Neural cell (in vitro differentiated cells): Measurements from ENCODE around the gene VANGL1. TPM values are rescaled to one million over a fixed set of nuclear protein-coding genes. Genes with fewer than 3 reads are reported as not detected.

Source experiments
- H2AFZ ChIP-seq: fragments of 200-600, 300-800 bp; sonication (generic), shearing (Covaris generic); 2 replicates; pipeline ENCODE4 v1.6.0; 2014; ENCODE audit warnings: low read depth, mild to moderate bottlenecking, antibody characterized with exemption, low read length, moderate library complexity
- H3F3A ChIP-seq: fragments of 200-600 bp; shearing (Covaris generic); 2 replicates; pipeline ENCODE4 v1.6.1; 2016; ENCODE audit warnings: mild to moderate bottlenecking, moderate library complexity, mixed read lengths, antibody characterized with exemption, low read length; ENCODE audit not compliant: insufficient read depth, poor library complexity, severe bottlenecking
- H3K27ac ChIP-seq: fragments of 200-600, 300-800 bp; sonication (generic), shearing (Covaris generic); 2 replicates; pipeline ENCODE4 v1.5.1; 2014; ENCODE audit warnings: mild to moderate bottlenecking, low read length, moderate library complexity
- H3K27me3 ChIP-seq: fragments of 300-800, 200-600 bp; sonication (generic), shearing (Covaris generic); 2 replicates; pipeline ENCODE4 v1.6.0; 2014; ENCODE audit warnings: mild to moderate bottlenecking, low read depth, low read length, moderate library complexity; ENCODE audit not compliant: insufficient read depth
- H3K36me3 ChIP-seq: fragments of 300-800, 200-600 bp; sonication (generic), shearing (Covaris generic); 2 replicates; pipeline ENCODE4 v1.5.1; 2014; ENCODE audit warnings: mild to moderate bottlenecking, antibody characterized with exemption, low read length, moderate library complexity; ENCODE audit not compliant: insufficient read depth
- H3K4me2 ChIP-seq: fragments of 300-800, 200-600 bp; sonication (generic), shearing (Covaris generic); 2 replicates; pipeline ENCODE4 v1.6.0; 2014; ENCODE audit warnings: mild to moderate bottlenecking, low read length
- H3K4me3 ChIP-seq: fragments of 300-800, 200-600 bp; sonication (generic), shearing (Covaris generic); 2 replicates; pipeline ENCODE4 v1.5.1; 2014; ENCODE audit warnings: mild to moderate bottlenecking, low read length, moderate library complexity
- H3K79me2 ChIP-seq: fragments of 200-600 bp; shearing (Covaris generic); replicated peaks from 2 replicates; pipeline ENCODE4 v1.6.0; 2014; ENCODE audit warnings: mild to moderate bottlenecking, low read length, moderate library complexity; ENCODE audit not compliant: insufficient read depth
- H3K9ac ChIP-seq: fragments of 300-800, 200-600 bp; sonication (generic), shearing (Covaris generic); 2 replicates; pipeline ENCODE4 v1.6.1; 2016; ENCODE audit warnings: mild to moderate bottlenecking, low read length, mixed read lengths
- H3K9me2 ChIP-seq: fragments of 200-600 bp; shearing (Covaris generic); 2 replicates; pipeline ENCODE4 v1.6.1; 2016; ENCODE audit warnings: mild to moderate bottlenecking, low read length, mixed read lengths; ENCODE audit not compliant: insufficient read depth
- H3K9me3 ChIP-seq: fragments of 200-600, 300-800 bp; sonication (generic), shearing (Covaris generic); 2 replicates; pipeline ENCODE4 v1.6.1; 2016; ENCODE audit warnings: mild to moderate bottlenecking, mixed run types, low read length, moderate library complexity, mixed read lengths
- H4K20me1 ChIP-seq: fragments of 200-600 bp; shearing (Covaris generic); 2 replicates; pipeline ENCODE4 v1.6.1; 2016; ENCODE audit warnings: mild to moderate bottlenecking, mixed run types; ENCODE audit not compliant: insufficient read depth
- CTCF ChIP-seq: fragments of 450-650 bp; IDR thresholded peaks from 2 replicates; pipeline ENCODE4 v1.5.1; 2014; ENCODE audit warnings: antibody characterized with exemption, mild to moderate bottlenecking, moderate library complexity; ENCODE audit not compliant: poor library complexity, severe bottlenecking
- EP300 ChIP-seq: fragments of 450-650 bp; conservative IDR thresholded peaks from 2 replicates; pipeline ENCODE4 v1.6.1; 2014; ENCODE audit warnings: antibody characterized with exemption, mild to moderate bottlenecking, moderate library complexity; ENCODE audit not compliant: poor library complexity, severe bottlenecking
- EZH2 ChIP-seq: fragments of 200-600, 300-800 bp; shearing (Covaris generic), sonication (generic); IDR thresholded peaks from 2 replicates; pipeline ENCODE4 v1.6.1; 2014; ENCODE audit warnings: antibody characterized with exemption, low read length, borderline replicate concordance, mild to moderate bottlenecking; ENCODE audit not compliant: insufficient read depth, poor library complexity, severe bottlenecking
- MXI1 ChIP-seq: fragments of 450-650 bp; conservative IDR thresholded peaks from 2 replicates; pipeline ENCODE4 v1.6.1; 2014; ENCODE audit warnings: antibody characterized with exemption, mild to moderate bottlenecking; ENCODE audit not compliant: poor library complexity, severe bottlenecking
- POLR2AphosphoS5 ChIP-seq: IDR thresholded peaks from 2 replicates; pipeline ENCODE4 v1.6.1; 2012
- RAD21 ChIP-seq: fragments of 450-650 bp; conservative IDR thresholded peaks from 2 replicates; pipeline ENCODE4 v1.6.1; 2014; ENCODE audit warnings: antibody characterized with exemption, mild to moderate bottlenecking, moderate library complexity
- REST ChIP-seq: IDR thresholded peaks from 2 replicates; pipeline ENCODE4 v1.6.1; 2012; ENCODE audit warnings: borderline replicate concordance
- SMC3 ChIP-seq: fragments of 450-650 bp; conservative IDR thresholded peaks from 2 replicates; pipeline ENCODE4 v1.6.1; 2014; ENCODE audit warnings: antibody characterized with exemption, mild to moderate bottlenecking, moderate library complexity; ENCODE audit not compliant: poor library complexity
- TAF1 ChIP-seq: IDR thresholded peaks from 2 replicates; pipeline ENCODE4 v1.6.1; 2012; ENCODE audit warnings: low read depth
- polyA plus RNA-seq: library from polyadenylated mRNA; depleted of rRNA; stranded (reverse); fragments of >200 nt; gene quantifications from 2 replicates; pipeline ENCODE4 v1.2.3, GENCODE V29; 2014

VANGL1 gene
- polyA plus RNA-seq, 1 donor from 2014 or later: 0.53 TPM

GRCh38 chr1:115690972-115691371 lies 49.2 kb downstream of the VANGL1 start:
- no peaks in the 10 kb centered on the region for H4K20me1 ChIP-seq
- H3K9me2 ChIP-seq: no peaks in the 10 kb centered on the region
- no peak overlapping the region for H3K27ac ChIP-seq
- TF ChIP-seq REST (no peak), SMC3 (no peak), TAF1 (no peak), RAD21 (no peak), MXI1 (no peak), EP300 (no peak), POLR2AphosphoS5 (no peak), EZH2 (no peak), CTCF (no peak)
- H3F3A ChIP-seq: no peaks in the 10 kb centered on the region
- H3K4me2 ChIP-seq: no peak overlapping the region
- H2AFZ ChIP-seq: no peak overlapping the region
- H3K9ac ChIP-seq: no peak overlapping the region
- H3K36me3 ChIP-seq: no peaks in the 10 kb centered on the region
- no peaks in the 10 kb centered on the region for H3K79me2 ChIP-seq
- H3K27me3 ChIP-seq: no peaks in the 10 kb centered on the region
- H3K9me3 ChIP-seq: no peaks in the 10 kb centered on the region
- H3K4me3 ChIP-seq: no peak overlapping the region

- Histone ChIP-seq H3F3A (no peaks in the 10 kb centered on the region), H3K79me2 (no peaks in the 10 kb centered on the region), H3K4me2 (no peak overlapping the region), H3K36me3 (no peaks in the 10 kb centered on the region), H3K27ac (no peak overlapping the region), H3K9me2 (no peaks in the 10 kb centered on the region), H3K9ac (no peak overlapping the region), H3K27me3 (no peaks in the 10 kb centered on the region), H4K20me1 (no peaks in the 10 kb centered on the region), H2AFZ (no peak overlapping the region), H3K4me3 (no peak overlapping the region), H3K9me3 (no peaks in the 10 kb centered on the region)
- TF ChIP-seq MXI1 (no peak), SMC3 (no peak), EZH2 (no peak), TAF1 (no peak), EP300 (no peak), REST (no peak), POLR2AphosphoS5 (no peak), CTCF (no peak), RAD21 (no peak)
Observed at GRCh38 chr1:115692224-115692623, 50.5 kb downstream of the VANGL1 start.
